SKM-1 (cell line): Measurements from ENCODE around the gene RECQL5.
A peak's percentile ranks its signal among the peaks of the same experiment; 100 is the strongest.

Experiments
- DNase-seq: peaks from one replicate; lab custom pipeline; 2025; ENCODE audit not compliant: unreplicated experiment; lab: John Stamatoyannopoulos, UW

Gene RECQL5

DNA sequence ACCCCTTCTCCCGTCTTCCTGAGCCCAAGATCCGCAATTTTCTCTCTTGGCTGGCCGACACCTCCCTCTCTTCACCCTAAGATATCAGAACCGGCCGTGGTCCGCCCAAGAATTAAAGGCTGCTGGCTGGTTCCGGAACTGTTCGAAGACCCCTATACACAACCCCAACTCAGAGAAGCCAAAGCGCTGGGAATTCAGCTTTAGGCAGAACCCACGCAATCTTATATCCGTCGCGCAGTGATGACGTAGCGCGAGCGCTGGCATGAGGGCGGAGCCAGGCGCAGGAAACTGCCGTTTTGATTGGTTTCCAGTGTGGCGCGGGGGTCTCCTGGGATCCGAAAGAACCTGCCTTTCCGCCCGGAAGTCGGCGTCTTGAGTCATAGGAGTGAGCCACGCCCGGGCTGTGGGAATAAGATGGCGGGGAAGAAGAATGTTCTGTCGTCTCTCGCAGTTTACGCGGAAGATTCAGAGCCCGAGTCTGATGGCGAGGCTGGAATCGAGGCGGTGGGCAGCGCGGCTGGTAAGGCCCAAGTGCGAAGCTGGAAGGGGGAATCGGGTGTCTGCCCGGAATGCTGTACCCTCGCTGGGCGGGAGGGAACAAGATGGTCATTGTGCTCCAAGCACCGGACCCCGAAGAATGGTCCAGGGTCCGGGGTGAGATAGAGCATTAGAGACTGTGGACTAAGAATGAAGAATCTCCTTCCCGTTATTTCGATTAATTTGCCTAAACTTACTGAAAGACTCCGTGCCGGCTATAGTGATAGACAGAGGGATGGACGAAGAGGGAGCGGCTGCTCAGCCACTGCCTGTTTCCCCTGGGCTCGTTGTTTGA, at the start of gene RECQL5, which contains the start of gene SAP30BP:
TSS of gene RECQL5 (minus strand) at position 196 of the 832 bp plus-strand sequence. CDS start 597 bp downstream, outside the sequence.
TSS of gene SAP30BP (plus strand) at position 380 of the 832 bp plus-strand sequence. CDS start at position 415, 35 bp downstream.
- DNase-seq: peak; percentile 88

DNA sequence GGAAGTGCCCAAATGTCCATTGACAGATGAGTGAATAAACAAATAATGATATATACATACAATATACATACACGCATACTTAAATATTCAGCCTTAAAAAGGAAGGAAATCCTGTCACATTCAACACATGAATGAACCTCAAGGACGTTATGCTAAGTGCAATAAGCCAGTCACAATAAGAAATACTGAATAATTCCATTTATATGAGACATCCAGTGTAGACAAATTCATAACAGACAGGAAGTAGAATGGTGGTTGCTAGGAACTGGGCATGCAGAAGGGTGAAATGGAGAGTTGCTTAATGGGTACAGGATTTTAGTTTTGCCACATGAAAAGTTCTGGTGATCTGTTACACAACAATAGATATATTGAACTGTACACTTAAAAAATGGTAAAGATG, 45.5 kb upstream of the RECQL5 start:
- no peak for DNase-seq

DNA sequence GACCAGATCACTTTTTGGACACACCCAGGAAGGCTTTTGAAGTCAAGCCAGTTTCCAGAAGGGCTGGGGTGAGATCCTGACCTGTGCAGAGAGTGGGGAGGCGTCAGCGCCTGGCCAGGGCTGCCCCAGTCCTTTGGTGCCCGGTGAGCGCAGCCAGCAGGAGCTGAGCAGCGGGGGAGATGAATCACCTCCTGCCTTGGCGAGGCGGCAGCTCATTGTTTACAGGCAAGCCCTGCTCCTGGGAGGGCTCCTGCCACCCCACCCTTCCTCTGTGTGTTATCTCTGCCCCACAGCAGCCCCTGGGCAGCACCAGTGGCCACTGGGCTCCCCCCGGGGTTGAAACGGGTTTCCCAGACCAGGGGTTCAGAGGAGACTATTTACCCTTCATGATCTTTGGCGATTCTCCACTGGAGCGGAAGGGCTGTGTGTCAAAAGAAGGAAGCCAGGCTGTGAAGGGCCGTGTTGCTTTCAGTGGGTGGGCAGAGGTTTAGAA, 40.2 kb upstream of the RECQL5 start:
- no peak for DNase-seq

DNA sequence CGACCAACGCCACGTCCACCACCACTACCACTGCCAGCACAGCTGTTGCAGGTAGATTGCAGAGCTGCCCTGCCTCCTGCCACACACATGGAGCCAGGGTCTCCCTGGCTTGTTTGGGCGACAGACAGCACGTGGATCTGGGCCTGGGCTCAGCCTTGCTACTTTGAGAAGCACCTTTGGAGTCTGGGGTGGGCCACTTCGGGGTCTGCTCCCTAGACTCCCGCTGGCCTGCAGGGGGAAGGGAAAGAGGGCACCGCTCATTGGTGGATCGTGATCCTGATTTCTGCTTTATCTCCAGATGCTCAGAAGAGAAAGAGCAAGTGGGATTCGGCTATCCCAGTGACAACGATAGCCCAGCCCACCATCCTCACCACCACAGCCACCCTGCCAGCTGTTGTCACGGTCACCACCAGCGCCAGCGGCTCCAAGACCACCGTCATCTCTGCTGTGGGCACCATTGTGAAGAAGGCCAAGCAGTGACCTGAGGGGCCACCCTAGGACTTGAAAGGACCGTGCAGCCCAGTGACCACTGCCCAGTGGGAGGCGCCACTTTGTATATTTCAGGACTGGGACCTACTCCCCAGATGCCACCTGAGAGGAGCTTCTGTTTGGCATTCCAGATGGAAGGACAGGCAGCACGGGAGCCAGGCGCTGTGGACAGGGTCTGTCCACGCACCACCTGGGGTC, 39.2 kb upstream of the RECQL5 start:
- DNase-seq: no peak

DNA sequence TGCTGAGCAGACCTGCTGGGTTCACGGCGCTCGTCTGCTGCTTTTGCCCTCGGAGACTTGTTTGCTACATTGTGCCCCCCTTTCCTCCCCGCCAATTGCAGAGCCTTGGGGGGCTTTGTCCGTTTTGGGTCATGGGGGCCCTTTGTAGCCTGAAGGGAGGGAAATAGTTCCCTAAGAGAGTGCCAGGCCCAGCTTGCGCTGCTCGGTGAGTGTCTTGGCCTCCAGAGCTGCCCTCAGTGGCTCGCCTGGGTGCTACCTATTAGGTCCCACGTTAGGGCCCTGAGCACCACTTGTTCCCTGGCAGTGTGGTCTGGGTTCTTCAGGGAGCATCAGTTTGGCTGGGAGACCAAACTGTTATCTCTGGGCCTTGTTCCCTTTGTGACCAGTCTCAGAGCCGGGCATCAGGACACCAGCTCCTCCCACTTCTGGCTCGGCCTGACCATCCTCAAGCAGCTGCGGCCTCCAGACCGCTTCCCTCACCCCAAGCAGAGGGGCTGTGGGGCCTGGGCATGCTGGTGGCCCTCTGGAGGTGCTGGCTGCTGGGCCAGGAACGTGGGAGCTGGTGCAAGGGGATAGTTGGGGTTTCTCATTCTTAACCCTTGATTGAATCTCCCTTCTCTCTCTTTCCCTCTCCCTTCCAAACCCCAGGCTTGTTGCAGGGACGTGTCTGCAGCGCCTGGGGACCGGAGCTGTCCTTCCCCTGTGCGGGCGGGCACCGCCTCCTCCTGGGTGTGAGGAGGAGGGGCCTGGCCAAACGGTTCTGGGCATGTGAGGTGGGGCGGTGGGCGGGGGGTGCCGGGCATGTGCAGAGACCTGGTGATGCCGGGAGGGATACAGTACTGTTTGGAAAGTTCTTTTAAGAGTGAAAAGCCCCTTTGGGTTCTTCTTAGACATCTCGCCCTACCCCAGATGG, 38.3 kb upstream of the RECQL5 start:
- DNase-seq: no peak

DNA sequence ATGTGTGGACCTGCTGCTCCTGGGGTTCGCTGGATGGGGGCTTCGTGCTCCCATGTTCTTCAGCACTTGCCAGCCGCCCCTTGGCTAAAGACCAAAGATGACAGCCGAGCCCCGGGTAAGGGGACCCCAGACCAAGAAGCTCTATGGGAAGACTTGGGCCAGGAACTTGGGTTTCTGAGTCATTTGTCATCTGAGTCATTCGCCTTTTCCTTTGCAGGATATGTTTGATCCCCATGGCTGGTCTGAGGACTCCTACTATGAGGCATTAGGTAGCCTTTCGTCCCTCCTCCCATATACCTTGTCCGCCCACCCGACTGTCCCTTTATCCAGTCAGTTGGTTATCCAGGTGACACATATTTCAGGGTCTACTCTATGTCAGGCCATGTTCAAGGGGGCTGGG, 36.6 kb upstream of the RECQL5 start:
- DNase-seq: no peak

DNA sequence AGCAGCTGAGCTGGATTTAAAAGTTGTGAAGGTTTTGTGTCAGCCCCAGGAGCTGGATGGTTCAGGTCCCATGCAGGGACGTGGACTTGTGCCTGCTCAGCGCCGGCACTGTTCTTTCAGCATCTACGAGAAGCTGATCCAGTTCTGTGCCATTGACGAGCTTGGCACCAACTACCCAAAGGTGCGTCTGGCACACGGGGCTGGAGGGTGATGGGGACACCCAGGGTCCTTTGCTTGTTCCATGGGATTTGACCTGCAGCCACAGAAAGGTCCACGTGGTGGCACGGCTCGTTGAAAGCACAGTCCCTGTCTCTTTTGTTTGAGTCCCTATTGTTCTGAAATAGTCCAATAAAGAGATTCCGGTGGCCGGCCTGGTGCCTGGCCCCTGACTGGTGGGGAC, 36.2 kb upstream of the RECQL5 start:
- no peak for DNase-seq

DNA sequence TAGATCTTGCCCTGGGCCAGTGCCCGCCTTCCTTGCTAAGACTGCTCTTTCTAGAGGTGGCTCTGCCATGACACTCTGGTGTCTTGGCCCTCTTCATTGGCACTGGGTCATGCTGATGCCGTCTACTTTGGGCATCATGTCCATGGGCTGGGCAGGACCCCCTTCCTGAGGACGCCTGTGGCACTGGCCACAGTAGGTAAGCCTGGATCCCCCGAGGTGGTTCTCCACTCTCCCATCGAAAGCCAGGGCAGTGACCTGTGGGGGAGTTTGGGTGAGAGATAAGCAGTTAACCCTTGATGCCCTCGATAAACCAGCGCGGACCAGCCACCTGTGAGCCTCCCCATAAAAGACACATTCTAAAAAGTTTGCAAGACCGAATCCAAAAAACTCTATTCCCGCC, 34.3 kb upstream of the RECQL5 start:
- no peak for DNase-seq

DNA sequence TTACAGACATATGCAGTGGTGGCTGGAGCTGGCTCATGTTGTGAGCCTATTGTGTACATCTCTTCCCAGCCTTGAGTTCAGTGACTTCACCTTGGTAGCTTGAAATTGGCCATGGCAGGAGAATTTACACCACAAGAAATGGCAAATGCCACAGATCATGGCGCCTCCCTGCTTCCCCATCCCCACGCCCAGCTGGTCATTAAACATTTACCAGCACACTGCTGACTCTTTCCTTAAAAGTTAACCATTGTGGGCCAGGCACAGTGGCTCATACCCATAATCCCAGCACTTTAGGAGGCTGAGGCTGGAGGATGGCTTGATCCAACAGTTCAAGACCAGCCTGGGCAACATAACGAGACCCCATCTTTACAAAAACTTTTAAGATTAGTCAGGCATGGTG, 31.7 kb upstream of the RECQL5 start:
- no peak for DNase-seq

DNA sequence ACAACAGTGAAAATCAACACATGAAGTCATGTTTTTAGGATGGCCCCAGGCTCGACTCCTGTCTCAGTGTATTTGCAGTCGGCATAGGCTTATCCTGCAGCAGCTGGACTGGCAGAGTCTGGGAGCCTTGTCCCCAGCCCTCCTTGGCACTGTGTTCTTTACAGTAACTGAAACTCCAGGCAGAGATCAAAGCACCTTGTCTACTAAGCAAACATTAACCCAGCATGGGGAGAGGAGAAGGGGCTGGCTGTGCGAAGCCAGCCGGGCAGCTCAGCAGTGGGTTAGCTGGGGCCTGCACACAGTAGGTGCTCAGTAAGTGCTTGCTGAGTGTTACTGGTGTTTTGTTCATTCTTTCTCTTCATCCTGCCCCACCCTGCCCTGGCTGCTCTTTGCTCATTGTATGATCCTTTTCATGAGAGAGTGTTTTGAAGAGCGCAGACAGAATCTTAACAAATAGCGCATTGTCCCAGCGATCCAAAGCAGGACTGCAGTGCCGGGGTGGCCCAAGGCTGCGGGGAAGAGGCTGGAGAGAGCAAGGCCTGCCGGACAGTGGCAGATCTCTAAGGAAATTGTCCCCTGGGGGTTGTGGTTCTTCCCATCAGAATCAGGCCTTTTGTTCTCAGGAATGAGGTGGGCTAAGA, 30.8 kb upstream of the RECQL5 start:
- DNase-seq: no peak

DNA sequence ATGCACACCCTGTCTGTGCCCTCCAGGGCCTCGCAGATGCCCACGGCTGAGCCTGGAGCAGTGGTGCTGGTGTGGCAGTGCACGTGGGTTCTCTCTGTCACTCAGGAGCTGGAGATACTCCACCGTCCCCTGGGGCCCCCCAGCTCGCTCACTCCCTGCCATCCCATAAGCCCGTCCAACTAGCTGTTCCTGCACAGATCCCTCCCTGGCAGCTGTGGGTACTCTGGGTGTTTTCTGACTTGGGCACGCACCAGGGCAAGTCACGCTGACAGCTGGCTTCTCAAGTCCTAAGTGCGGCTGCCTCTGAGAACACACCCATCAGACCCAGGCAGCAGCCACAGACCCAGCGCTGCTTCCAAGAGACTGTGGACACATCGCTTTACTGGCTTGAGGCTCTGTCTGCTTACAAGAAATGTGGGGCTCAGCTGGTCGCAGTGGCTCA, 28.9 kb upstream of the RECQL5 start:
- DNase-seq: no peak

DNA sequence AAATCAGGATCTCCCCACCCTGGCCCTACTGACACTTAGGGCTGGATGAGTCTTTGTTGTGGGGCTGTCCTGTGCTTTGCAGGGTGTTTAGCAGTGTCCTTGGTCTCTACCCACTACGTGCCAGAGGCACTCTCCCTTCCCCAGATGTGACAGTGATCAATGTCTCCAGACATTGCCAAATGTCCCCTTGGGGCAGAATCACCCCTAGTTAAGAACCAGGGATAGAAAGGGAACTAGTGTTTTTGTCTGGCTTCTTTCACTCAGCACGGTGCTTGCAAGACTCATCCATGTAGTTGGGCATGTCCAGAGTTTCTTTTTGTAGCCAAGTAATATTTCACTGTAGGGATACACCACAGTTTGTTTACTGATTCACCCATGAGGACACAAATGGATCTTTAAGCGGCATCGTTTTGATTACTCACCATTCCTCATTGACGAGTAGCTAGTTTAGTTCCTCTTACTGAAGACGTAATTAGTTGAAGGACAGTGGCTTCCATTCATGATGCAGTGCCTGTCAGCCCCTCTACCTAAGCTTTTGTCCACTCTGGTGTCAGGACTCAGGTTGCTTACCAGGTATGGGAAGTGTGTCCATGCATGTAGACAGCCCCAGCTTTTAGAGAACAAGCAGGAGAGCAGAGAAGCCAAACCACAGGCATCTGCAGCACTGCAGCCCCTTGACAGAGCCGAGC, 28.3 kb upstream of the RECQL5 start:
- DNase-seq: no peak

DNA sequence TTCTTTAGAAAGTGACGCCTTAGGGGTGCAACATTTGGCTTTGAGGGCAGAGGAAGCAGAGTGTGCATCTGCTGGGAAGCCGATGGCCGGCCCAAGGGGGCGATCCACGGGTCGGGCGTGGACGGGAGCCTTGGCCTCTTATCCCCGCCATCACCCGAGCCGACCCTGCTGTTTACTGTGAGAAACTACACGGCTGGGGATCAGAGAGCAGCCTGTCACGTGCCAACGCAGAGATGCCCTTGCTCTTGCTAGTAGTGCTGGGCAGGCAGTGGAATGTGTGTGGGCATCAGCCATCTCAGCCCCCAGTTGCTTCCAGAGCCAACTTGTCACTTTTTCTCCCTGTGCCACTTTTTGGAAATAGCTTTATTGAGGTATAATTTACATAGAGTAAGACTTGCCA, 27.6 kb upstream of the RECQL5 start:
- no peak for DNase-seq

DNA sequence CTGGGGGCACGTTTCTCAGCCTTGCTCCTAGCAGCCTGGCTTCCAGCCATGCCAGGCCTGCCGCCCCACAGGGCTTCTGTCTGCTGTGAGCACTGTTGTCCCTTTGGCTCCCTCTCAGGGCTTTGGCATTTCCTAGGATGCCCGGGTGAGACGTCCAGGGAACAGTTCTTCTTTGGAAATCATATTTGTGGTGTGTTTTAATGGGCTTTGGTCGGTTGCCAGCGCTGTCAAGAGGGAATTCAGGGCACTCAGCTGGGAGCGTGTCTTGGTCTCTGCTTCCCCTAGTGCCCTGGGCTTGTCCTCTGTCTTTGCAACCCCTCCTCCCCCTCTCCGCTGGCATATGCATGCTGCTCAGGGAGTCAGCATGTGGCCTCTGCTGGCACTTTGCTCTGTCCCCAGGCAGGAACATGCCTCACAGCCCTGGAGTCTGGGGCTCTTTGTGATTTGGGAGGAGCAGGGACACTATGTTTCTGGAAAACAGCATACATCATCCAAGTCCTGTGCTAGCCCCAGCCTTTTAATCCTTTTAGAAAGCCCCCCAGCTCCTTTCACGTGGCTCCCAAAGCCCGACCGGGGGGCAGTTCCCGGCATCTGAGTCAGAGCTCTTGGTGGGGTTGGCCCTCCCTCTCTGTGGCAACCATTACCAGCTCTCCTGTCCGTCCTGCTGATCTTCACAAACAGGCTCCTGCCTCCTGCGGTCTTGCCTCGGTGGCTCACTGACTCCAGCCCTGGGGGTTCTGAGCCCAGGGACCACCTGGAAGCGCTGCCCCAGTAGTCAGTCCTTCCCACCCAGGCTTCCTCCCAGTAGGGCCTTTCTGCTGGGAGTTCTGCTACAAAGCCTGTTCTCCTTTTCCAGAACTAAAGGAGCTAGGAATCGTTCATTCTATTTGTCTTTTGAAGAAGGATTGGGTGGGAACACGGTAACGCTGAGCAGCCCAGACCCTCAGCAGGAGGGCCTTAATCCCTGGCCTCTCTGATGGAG, 26.8 kb upstream of the RECQL5 start:
- DNase-seq: no peak

DNA sequence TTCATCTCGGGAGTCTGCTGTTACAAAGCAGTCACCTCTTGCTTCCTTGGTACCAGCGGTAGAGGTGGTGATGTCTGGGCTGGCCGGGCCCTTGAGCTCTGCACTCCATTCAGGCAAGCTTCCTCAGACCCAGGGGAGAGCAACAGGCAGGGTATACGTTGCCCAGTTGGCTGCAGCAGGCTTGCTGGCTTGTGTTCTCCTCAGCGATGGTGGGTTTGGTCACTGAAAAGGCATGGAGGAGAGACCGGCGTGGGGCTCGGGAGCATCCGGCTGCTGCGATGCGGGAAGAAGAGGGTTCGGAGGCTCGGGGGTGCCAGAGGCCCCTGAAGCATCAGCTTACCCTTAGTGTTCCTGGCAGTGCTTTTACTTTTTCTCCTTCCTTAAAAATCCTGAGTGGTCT, 26.0 kb upstream of the RECQL5 start:
- DNase-seq: no peak

DNA sequence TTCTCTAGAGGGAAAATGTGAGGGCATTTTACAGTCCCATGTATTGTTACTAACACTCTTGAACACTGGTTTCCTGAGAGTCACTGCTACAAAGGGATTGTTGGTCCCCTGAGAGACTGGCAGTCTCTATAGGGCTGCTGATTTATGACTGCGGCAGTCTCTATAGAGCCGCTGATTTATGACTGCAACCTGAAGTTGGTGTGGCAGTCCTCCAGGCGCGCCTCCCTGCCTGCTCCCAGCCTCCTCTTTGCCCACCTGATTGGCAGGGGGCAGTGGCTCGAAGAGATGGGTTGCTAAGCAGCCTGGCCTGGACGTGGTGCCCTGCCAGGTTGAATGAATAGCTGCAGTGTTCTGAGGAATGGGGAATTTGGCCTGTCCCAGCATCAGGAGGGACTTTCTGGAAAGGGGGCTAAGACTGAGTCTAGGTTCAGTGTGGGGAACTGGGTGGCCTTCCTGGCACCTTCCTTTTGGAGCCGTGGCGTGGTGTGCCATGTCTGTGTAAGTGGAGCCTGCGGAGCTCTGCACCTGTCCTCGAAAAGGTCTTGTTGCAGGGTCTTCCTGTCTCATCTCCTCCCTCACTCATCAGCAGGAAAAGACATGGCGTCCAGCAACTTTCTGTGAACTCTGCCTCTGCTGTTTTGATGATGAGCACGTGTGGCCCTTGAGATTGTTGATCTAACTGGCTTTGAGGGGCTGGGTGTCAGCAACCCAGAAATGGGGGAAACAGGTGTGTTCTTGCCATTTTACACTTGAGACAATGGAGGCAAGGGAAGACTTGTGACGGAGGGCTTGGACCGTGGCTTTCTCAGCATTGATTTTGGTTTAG, 25.1 kb upstream of the RECQL5 start:
- no peak for DNase-seq

DNA sequence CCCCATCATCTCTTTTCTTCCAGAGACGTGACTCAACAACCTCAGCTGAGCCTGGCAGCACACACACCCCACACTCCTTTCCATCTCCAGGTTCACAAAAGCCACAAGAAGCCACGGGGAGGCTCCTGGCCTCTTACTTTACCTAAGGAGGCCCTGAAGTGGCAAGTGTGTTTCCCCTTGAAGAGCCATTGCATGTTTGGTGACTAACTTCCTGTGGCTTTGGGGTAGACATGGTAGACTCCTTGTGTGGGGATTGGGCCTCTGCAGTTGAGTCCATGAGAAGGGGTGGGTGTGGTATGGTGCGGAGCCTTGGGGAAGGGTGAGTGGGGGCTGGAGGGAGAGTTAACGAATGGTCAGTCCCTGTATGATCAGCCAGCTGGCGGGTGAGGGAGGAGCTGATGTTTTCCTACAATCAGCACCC, 24.4 kb upstream of the RECQL5 start:
- no peak for DNase-seq

DNA sequence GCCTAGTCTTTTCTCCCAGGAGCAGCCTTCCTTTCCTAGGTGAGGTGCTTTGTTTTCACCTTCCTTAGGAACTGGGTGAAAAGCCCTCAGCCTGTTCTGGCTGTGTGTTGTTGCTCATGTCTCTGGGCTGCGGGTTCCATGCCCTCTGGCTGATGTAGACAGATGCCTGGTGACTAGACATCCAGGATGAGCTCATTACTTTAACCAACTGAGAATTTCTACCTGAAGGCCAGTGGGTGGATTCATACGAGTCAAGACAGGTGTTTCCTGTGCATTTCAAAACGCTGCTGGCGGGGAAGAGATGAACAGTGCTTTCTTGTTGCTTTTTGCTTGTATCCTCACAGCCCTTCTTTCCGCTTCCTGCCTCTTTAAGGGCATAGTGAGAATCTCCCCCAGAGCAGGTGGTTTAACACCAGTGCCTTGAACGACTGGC, 22.5 kb upstream of the RECQL5 start:
- DNase-seq: no peak
